Gastroesophageal sphincter (tissue), 4 donors: ENCODE data around the gene FBXO38. TPM values are rescaled to one million over a fixed set of nuclear protein-coding genes. Genes with fewer than 3 reads are reported as not detected.

ENCODE experiments used
- ATAC-seq: fragments of 150-250 bp; one replicate; pipeline ENCODE4 v1.9.1; 2016; ENCODE audit warnings: mild to moderate bottlenecking, moderate library complexity
- H3K27ac ChIP-seq, 4 donors: fragments of 200-600 bp; sonication (generic) in 3 of 4; 1 replicate in 3 of 4; 2 replicates in 1 of 4; pipeline ENCODE4 v1.5.1; 2016 to 2019
- H3K27me3 ChIP-seq: fragments of 200-600 bp; sonication (generic); one replicate; pipeline ENCODE4 v1.5.1; 2019
- H3K36me3 ChIP-seq, 2 donors: fragments of 200-600 bp; sonication (generic); one replicate each; pipeline ENCODE4 v1.5.1; 2019; ENCODE audit warnings: control low read depth in 1 of 2
- H3K4me1 ChIP-seq, 3 donors: fragments of 200-600 bp; sonication (generic); 1 replicate in 2 of 3; 2 replicates in 1 of 3; pipeline ENCODE4 v1.5.1; 2016 to 2019; ENCODE audit warnings: control low read depth in 2 of 3
- H3K4me3 ChIP-seq, 2 donors: fragments of 200-600 bp; sonication (generic); one replicate each; pipeline ENCODE4 v1.5.1; 2019; ENCODE audit warnings: mild to moderate bottlenecking in 1 of 2, moderate library complexity in 1 of 2
- H3K9me3 ChIP-seq, 3 donors: fragments of 200-600 bp; sonication (generic); one replicate each; pipeline ENCODE4 v1.5.1; 2017 to 2019; ENCODE audit warnings: control low read depth in 2 of 3
- CTCF ChIP-seq, 4 experiments: fragments of 200-600 bp in 2 of 4; fragments of 450-650 bp in 2 of 4; sonication (generic) in 1 of 4; IDR thresholded peaks; one replicate each; pipeline ENCODE4 v1.5.1; 2017 to 2019; ENCODE audit warnings: antibody characterized with exemption in 4 of 4, mild to moderate bottlenecking in 2 of 4, moderate library complexity in 2 of 4
- EP300 ChIP-seq: sonication (generic); formaldehyde crosslinking; IDR thresholded peaks from one replicate; pipeline ENCODE4 v1.6.1; 2017; ENCODE audit warnings: antibody characterized with exemption, mild to moderate bottlenecking
- POLR2A ChIP-seq, 2 donors: fragments of 450-650 bp; IDR thresholded peaks; one replicate each; pipeline ENCODE4 v1.6.1; 2017; ENCODE audit warnings: antibody characterized with exemption in 2 of 2, mild to moderate bottlenecking in 2 of 2, moderate library complexity in 1 of 2
- POLR2AphosphoS5 ChIP-seq: sonication (generic); formaldehyde crosslinking; IDR thresholded peaks from one replicate; pipeline ENCODE4 v1.6.1; 2017; ENCODE audit warnings: antibody characterized with exemption
- WGBS, 2 donors: methylation state at CpG; one replicate each; pipeline ENCODE4 v1.1.5; 2018; ENCODE audit warnings: low coverage in 1 of 2; 5-methylcytosine and 5-hydroxymethylcytosine counted together
- total RNA-seq, 4 donors: library from RNA; depleted of rRNA; stranded (reverse); fragments of >200 nt; gene quantifications; one replicate each; pipeline ENCODE4 v1.1.0, GENCODE V29; 2016

Gene FBXO38
- total RNA-seq, 4 donors from 2014 or later, result 29.6 to 80.2 (median 40.7) TPM

DNA sequence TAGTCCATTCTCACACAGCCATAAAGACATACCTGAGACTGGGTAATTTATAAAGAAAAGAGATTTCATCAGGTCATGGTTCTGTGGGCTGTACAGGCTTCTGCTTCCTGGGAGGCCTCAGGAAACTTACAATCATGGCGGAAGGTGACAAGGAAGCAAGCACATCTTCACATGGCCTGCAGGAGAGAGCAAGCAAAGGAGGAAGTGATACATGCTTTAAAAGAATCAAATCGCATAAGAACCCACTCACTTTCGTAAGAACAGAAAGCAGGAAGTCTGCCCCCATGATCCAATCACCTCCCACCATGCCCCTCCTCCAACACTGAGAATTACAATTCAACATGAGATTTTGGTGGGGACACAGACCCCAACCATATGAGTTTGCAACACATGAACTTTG is 5.1 kb upstream of the FBXO38 start:
- no peaks in the 10 kb centered on the region for H3K36me3 ChIP-seq
- peaks cover 0 to 8% (median 0%) of the 10 kb centered on the region in 3 donors for H3K4me1 ChIP-seq
- H3K27me3 ChIP-seq, result no peaks in the 10 kb centered on the region
- H3K9me3 ChIP-seq, result no peaks in the 10 kb centered on the region
- H3K4me3 ChIP-seq, result no peak overlapping the region
- WGBS, 2 donors, result 88 to 90% methylated on average over 2 of the region's 3 CpGs
- H3K27ac ChIP-seq, result no peak overlapping the region
- no peak for TF ChIP-seq POLR2AphosphoS5
- ATAC-seq, result no peak

- H3K27ac ChIP-seq, result no peak overlapping the region
- H3K9me3 ChIP-seq, result no peaks in the 10 kb centered on the region
- H3K4me3 ChIP-seq, result no peak overlapping the region
- no peak for ATAC-seq
- TF ChIP-seq POLR2AphosphoS5 (no peak), POLR2A (IDR thresholded peaks at IDR 0.05) (no peak), EP300 (no peak), CTCF (IDR thresholded peaks at IDR 0.05) (no peak)
- no peaks in the 10 kb centered on the region for H3K36me3 ChIP-seq
- H3K4me1 ChIP-seq, result peaks cover 0 to 9% (median 0%) of the 10 kb centered on the region in 3 donors
- no peaks in the 10 kb centered on the region for H3K27me3 ChIP-seq
These were observed 4.4 kb upstream of the FBXO38 start for GRCh38 chr5:148379340-148379739.

DNA sequence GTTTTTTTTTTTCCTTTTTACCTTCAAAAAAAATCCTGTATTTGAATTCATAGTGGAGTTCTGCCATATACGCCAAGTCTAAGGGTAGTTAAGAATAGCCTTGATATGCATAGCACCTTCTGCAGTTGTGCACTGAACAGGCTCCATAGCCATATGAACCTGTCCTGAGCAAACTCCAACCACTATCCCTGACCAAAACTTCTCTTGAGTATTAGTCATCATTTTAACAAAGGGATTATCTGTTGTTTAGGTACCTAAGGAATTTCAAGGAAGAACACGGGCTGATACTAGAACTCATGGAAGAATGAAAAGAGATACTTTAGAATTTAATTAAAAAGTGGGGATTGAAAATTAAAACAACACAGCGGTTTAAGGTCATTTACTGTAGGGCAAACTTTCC is 1.9 kb upstream of the FBXO38 start:
- Histone ChIP-seq H3K4me3 (no peak overlapping the region), H3K27me3 (no peaks in the 10 kb centered on the region), H3K27ac (no peak overlapping the region), H3K4me1 (peaks cover 11 to 35% (median 12%) of the 10 kb centered on the region in 3 donors), H3K9me3 (no peaks in the 10 kb centered on the region), H3K36me3 (no peaks in the 10 kb centered on the region)
- no peak for TF ChIP-seq POLR2AphosphoS5
- TF ChIP-seq CTCF (IDR thresholded peaks at IDR 0.05), result no peak
- TF ChIP-seq POLR2A (IDR thresholded peaks at IDR 0.05), result no peak
- TF ChIP-seq EP300, result no peak
- ATAC-seq, result no peak
- 97 to 100% methylated on average over 1 to 3 of the region's 3 CpGs for WGBS, 2 donors

DNA sequence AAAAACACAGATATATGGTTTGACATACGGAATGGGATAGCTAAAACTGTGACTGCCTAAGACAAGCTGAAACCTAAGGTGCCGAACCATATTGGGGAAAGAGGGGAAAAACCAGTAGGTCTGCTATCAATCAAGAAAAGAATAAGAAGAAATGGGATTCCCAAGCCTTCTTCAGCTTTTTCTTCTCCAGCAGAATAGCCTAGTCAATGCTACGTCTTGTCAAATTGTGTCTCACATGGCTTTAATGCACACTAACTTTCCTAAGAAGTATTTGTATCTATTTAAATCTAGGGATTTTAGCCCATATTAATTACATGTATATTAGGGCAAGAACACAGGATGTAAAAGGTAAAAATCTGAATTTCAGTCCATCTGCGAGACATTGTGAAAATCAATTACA is 797 bp upstream of the FBXO38 start:
- H3K9me3 ChIP-seq, result no peaks in the 10 kb centered on the region
- ATAC-seq, result no peak
- peak overlapping the region; percentile 41 to 93 (median 90) for H3K27ac ChIP-seq
- TF ChIP-seq EP300 (no peak), POLR2AphosphoS5 (no peak), POLR2A (IDR thresholded peaks at IDR 0.05) (no peak), CTCF (IDR thresholded peaks at IDR 0.05) (no peak)
- H3K4me3 ChIP-seq, result peak overlapping the region; percentile 53 to 87
- peaks cover 11 to 37% (median 12%) of the 10 kb centered on the region in 3 donors for H3K4me1 ChIP-seq
- no peaks in the 10 kb centered on the region for H3K27me3 ChIP-seq
- WGBS, 2 donors, result 29 to 44% methylated on average over 4 of the region's 4 CpGs
- H3K36me3 ChIP-seq, result no peaks in the 10 kb centered on the region

GRCh38 chr5:148384380-148384737 is 601 bp downstream of the FBXO38 start:
- Histone ChIP-seq H3K9me3 (no peaks in the 10 kb centered on the region), H3K27ac (peak overlapping the region; percentile 41 to 93 (median 90)), H3K27me3 (no peaks in the 10 kb centered on the region), H3K36me3 (peaks cover 0 to 4% of the 10 kb centered on the region in 2 donors), H3K4me3 (peak overlapping the region; percentile 53 to 87), H3K4me1 (peaks cover 11 to 42% (median 12%) of the 10 kb centered on the region in 3 donors)
- no peak for TF ChIP-seq EP300
- TF ChIP-seq POLR2A (IDR thresholded peaks at IDR 0.05), result no peak
- no peak for TF ChIP-seq CTCF (IDR thresholded peaks at IDR 0.05)
- no peak for TF ChIP-seq POLR2AphosphoS5
- WGBS, 2 donors, result 0% methylated on average over 3 of the region's 6 CpGs
- ATAC-seq, result no peak
